Neuronal stem cell (in vitro differentiated cells): Measurements from ENCODE around the gene FBXO44.

Experiments
- DNase-seq: peaks from one replicate; pipeline ENCODE4 v3.0.0-alpha.2; 2013; ENCODE audit warnings: low spot score
- H2AFZ ChIP-seq: one replicate; pipeline ENCODE4 v1.6.1; 2013; ENCODE audit warnings: mild to moderate bottlenecking, low read length, inconsistent platforms
- H2AK5ac ChIP-seq: 2 replicates; pipeline ENCODE4 v1.6.1; 2013; ENCODE audit warnings: low read depth, mild to moderate bottlenecking, inconsistent platforms, low read length, moderate library complexity, mixed read lengths
- H2BK120ac ChIP-seq: 2 replicates; pipeline ENCODE4 v1.6.1; 2013; ENCODE audit warnings: low read depth, mild to moderate bottlenecking, inconsistent platforms, low read length, moderate library complexity, mixed read lengths
- H2BK12ac ChIP-seq: one replicate; pipeline ENCODE4 v1.6.1; 2013; ENCODE audit warnings: low read length, inconsistent platforms
- H2BK15ac ChIP-seq: 2 replicates; pipeline ENCODE4 v1.6.1; 2013; ENCODE audit warnings: mild to moderate bottlenecking, low read length, inconsistent platforms, mixed read lengths
- H2BK5ac ChIP-seq: one replicate; pipeline ENCODE4 v1.6.1; 2013; ENCODE audit warnings: inconsistent platforms, mild to moderate bottlenecking, low read length, moderate library complexity
- H3K14ac ChIP-seq: one replicate; pipeline ENCODE4 v1.6.1; 2013; ENCODE audit warnings: low read length, inconsistent platforms
- H3K18ac ChIP-seq: 2 replicates; pipeline ENCODE4 v1.6.1; 2013; ENCODE audit warnings: low read length, inconsistent platforms
- H3K23ac ChIP-seq: 2 replicates; pipeline ENCODE4 v1.6.1; 2013; ENCODE audit warnings: low read depth, mild to moderate bottlenecking, mixed read lengths, low read length, inconsistent platforms; ENCODE audit not compliant: poor library complexity
- H3K27ac ChIP-seq: replicated peaks from 3 replicates; pipeline ENCODE4 v1.5.1; 2013; ENCODE audit warnings: low read length, inconsistent platforms
- H3K27me3 ChIP-seq, 3 experiments: 2 replicates each; pipeline ENCODE4 v1.6.1; 2013; ENCODE audit warnings: low read length in 3 of 3, mild to moderate bottlenecking in 2 of 3, inconsistent platforms in 1 of 3, low read depth in 1 of 3, mixed read lengths in 1 of 3, moderate library complexity in 1 of 3; ENCODE audit not compliant: control insufficient read depth in 3 of 3, insufficient read depth in 3 of 3
- H3K36me3 ChIP-seq, 2 donors: replicated peaks in 1 of 2; 2 replicates each; pipeline ENCODE4 v1.6.1; 2013; ENCODE audit warnings: low read length in 2 of 2; ENCODE audit not compliant: control insufficient read depth in 2 of 2, insufficient read depth in 2 of 2
- H3K4ac ChIP-seq: 2 replicates; pipeline ENCODE4 v1.6.1; 2013; ENCODE audit warnings: inconsistent platforms, mild to moderate bottlenecking, low read length, moderate library complexity
- H3K4me1 ChIP-seq, 2 donors: 1 replicate in 1 of 2; 2 replicates in 1 of 2; pipeline ENCODE4 v1.6.1; 2013; ENCODE audit warnings: low read length in 2 of 2, low read depth in 1 of 2; ENCODE audit not compliant: control insufficient read depth in 2 of 2, insufficient read depth in 1 of 2
- H3K4me2 ChIP-seq: one replicate; pipeline ENCODE4 v1.6.1; 2013; ENCODE audit warnings: mild to moderate bottlenecking, low read length, inconsistent platforms; ENCODE audit not compliant: insufficient read depth, poor library complexity, severe bottlenecking
- H3K4me3 ChIP-seq, 2 donors: 2 replicates each; pipeline ENCODE4 v1.5.1; 2013; ENCODE audit warnings: low read length in 2 of 2, mild to moderate bottlenecking in 2 of 2, inconsistent platforms in 1 of 2, moderate library complexity in 1 of 2
- H3K79me1 ChIP-seq: one replicate; pipeline ENCODE4 v1.6.1; 2013; ENCODE audit warnings: low read depth, mild to moderate bottlenecking, inconsistent platforms, low read length, moderate library complexity
- H3K9ac ChIP-seq: one replicate; pipeline ENCODE4 v1.6.1; 2013; ENCODE audit warnings: mild to moderate bottlenecking, low read depth, low read length, inconsistent platforms; ENCODE audit not compliant: poor library complexity
- H3K9me3 ChIP-seq, 2 donors: replicated peaks in 1 of 2; 2 replicates each; pipeline versions ENCODE3 to v1.6.1; 2013; ENCODE audit warnings: low read length in 2 of 2, mild to moderate bottlenecking in 2 of 2, inconsistent platforms in 1 of 2, low read depth in 1 of 2, mixed read lengths in 1 of 2, moderate library complexity in 1 of 2; ENCODE audit not compliant: control insufficient read depth in 2 of 2, insufficient read depth in 1 of 2
- H4K8ac ChIP-seq: one replicate; pipeline ENCODE4 v1.6.1; 2013; ENCODE audit warnings: low read depth, mild to moderate bottlenecking, inconsistent platforms, low read length, moderate library complexity
- H4K91ac ChIP-seq: one replicate; pipeline ENCODE4 v1.6.1; 2013; ENCODE audit warnings: low read length, low read depth, mild to moderate bottlenecking, inconsistent platforms; ENCODE audit not compliant: poor library complexity
- WGBS, 2 donors: extraction: QIAGEN DNeasy Blood & Tissue Kit; methylation state at CpG; one replicate each; pipeline ENCODE4 v1.1.7; 2013; ENCODE audit warnings: missing lambda C conversion rate in 2 of 2, mixed read lengths in 1 of 2; ENCODE audit not compliant: insufficient read length in 2 of 2, insufficient replicate concordance in 1 of 2; ENCODE audit errors: extremely low coverage in 2 of 2; 5-methylcytosine and 5-hydroxymethylcytosine counted together

The FBXO44 gene

GRCh38 chr1:11639372-11639771 is 15.3 kb upstream of the FBXO44 start:
- H3K4ac ChIP-seq = no peak overlapping the region
- H3K4me3 ChIP-seq = no peak overlapping the region
- no peak overlapping the region for H2BK12ac ChIP-seq
- H3K4me1 ChIP-seq = peaks cover 0 to 3% of the 10 kb centered on the region in 2 donors
- H4K8ac ChIP-seq = no peak overlapping the region
- H3K9me3 ChIP-seq = no peaks in the 10 kb centered on the region
- no CpG with 5 or more reads among the region's 4 CpGs for WGBS, 2 donors
- no peaks in the 10 kb centered on the region for H3K79me1 ChIP-seq
- no peak overlapping the region for H2BK120ac ChIP-seq
- DNase-seq = no peak
- no peak overlapping the region for H3K18ac ChIP-seq
- H3K9ac ChIP-seq = no peak overlapping the region
- H2AFZ ChIP-seq = no peak overlapping the region
- H2AK5ac ChIP-seq = no peak overlapping the region
- no peak overlapping the region for H3K27ac ChIP-seq
- no peak overlapping the region for H2BK15ac ChIP-seq
- peaks cover 0 to 20% (median 0%) of the 10 kb centered on the region in 3 experiments for H3K27me3 ChIP-seq
- no peak overlapping the region for H3K4me2 ChIP-seq
- no peak overlapping the region for H3K23ac ChIP-seq
- no peak overlapping the region for H2BK5ac ChIP-seq
- no peak overlapping the region for H3K14ac ChIP-seq
- H3K36me3 ChIP-seq = no peaks in the 10 kb centered on the region
- H4K91ac ChIP-seq = no peak overlapping the region

GRCh38 chr1:11640101-11640500 is 14.6 kb upstream of the FBXO44 start:
- no CpG with 5 or more reads among the region's 7 CpGs for WGBS, 2 donors

GRCh38 chr1:11640944-11641343 is 13.7 kb upstream of the FBXO44 start:
- Histone ChIP-seq H2BK15ac (no peak overlapping the region), H3K9ac (no peak overlapping the region), H3K14ac (no peak overlapping the region), H3K4ac (no peak overlapping the region), H2BK120ac (no peak overlapping the region), H3K4me2 (no peak overlapping the region), H2AFZ (no peak overlapping the region), H3K79me1 (no peaks in the 10 kb centered on the region), H3K27ac (no peak overlapping the region), H3K27me3 (peaks cover 0 to 20% (median 0%) of the 10 kb centered on the region in 3 experiments), H4K8ac (no peak overlapping the region), H2BK5ac (no peak overlapping the region), H3K18ac (no peak overlapping the region), H3K4me1 (peaks cover 0 to 3% of the 10 kb centered on the region in 2 donors), H3K23ac (no peak overlapping the region), H3K36me3 (no peaks in the 10 kb centered on the region), H4K91ac (no peak overlapping the region), H2BK12ac (no peak overlapping the region), H3K9me3 (no peaks in the 10 kb centered on the region), H2AK5ac (no peak overlapping the region), H3K4me3 (no peak overlapping the region)
- no CpG with 5 or more reads among the region's 6 CpGs for WGBS, 2 donors
- DNase-seq = no peak

More at GRCh38 chr1:11640101-11640500, 14.6 kb upstream of the FBXO44 start:
- no peak overlapping the region for H3K4me3 ChIP-seq
- no peak overlapping the region for H2AFZ ChIP-seq
- H2BK15ac ChIP-seq = no peak overlapping the region
- no peak overlapping the region for H4K91ac ChIP-seq
- H2BK12ac ChIP-seq = no peak overlapping the region
- no peak overlapping the region for H3K9ac ChIP-seq
- H3K27me3 ChIP-seq = peaks cover 0 to 20% (median 0%) of the 10 kb centered on the region in 3 experiments
- no peaks in the 10 kb centered on the region for H3K36me3 ChIP-seq
- no peak overlapping the region for H3K23ac ChIP-seq
- H3K18ac ChIP-seq = no peak overlapping the region
- DNase-seq = no peak
- no peak overlapping the region for H3K27ac ChIP-seq
- no peaks in the 10 kb centered on the region for H3K9me3 ChIP-seq
- peaks cover 0 to 3% of the 10 kb centered on the region in 2 donors for H3K4me1 ChIP-seq
- H2AK5ac ChIP-seq = no peak overlapping the region
- H3K14ac ChIP-seq = no peak overlapping the region
- no peaks in the 10 kb centered on the region for H3K79me1 ChIP-seq
- H3K4ac ChIP-seq = no peak overlapping the region
- H2BK5ac ChIP-seq = no peak overlapping the region
- H3K4me2 ChIP-seq = no peak overlapping the region
- no peak overlapping the region for H2BK120ac ChIP-seq
- H4K8ac ChIP-seq = no peak overlapping the region

GRCh38 chr1:11641776-11642305 is 12.8 kb upstream of the FBXO44 start:
- Histone ChIP-seq H2AFZ (no peak overlapping the region), H3K18ac (peak overlapping the region; percentile 33), H3K36me3 (no peaks in the 10 kb centered on the region), H3K4ac (no peak overlapping the region), H3K27me3 (peaks cover 0 to 22% (median 0%) of the 10 kb centered on the region in 3 experiments), H2BK120ac (no peak overlapping the region), H2BK15ac (no peak overlapping the region), H3K4me2 (no peak overlapping the region), H3K79me1 (no peaks in the 10 kb centered on the region), H3K9me3 (no peaks in the 10 kb centered on the region), H3K14ac (no peak overlapping the region), H4K91ac (no peak overlapping the region), H3K9ac (no peak overlapping the region), H2AK5ac (no peak overlapping the region), H3K4me3 (no peak overlapping the region), H2BK12ac (no peak overlapping the region), H2BK5ac (no peak overlapping the region), H4K8ac (no peak overlapping the region), H3K23ac (peak overlapping the region; percentile 86), H3K27ac (no peak overlapping the region), H3K4me1 (peaks cover 0 to 3% of the 10 kb centered on the region in 2 donors)
- WGBS, 2 donors = no CpG with 5 or more reads among the region's 5 CpGs
- DNase-seq = no peak
